GM12878 (cell line): Measurements from ENCODE around the gene EYA2.

Experiments used
- BACH1 ChIP-seq: fragments of 450-650 bp; IDR thresholded peaks from 2 replicates; pipeline ENCODE4 v1.6.1; 2017; ENCODE audit warnings: mild to moderate bottlenecking, borderline replicate concordance
- CTCF ChIP-seq, 3 experiments: IDR thresholded peaks in 2 of 3; conservative IDR thresholded peaks in 1 of 3; 2 replicates each; pipeline ENCODE4 v1.5.1; 2011; ENCODE audit warnings: low read depth in 3 of 3, low read length in 3 of 3, mild to moderate bottlenecking in 3 of 3, control low read depth in 2 of 3, moderate library complexity in 2 of 3, inconsistent platforms in 1 of 3, mixed read lengths in 1 of 3; ENCODE audit not compliant: control insufficient read depth in 2 of 3, insufficient read depth in 1 of 3; ENCODE audit errors: extremely low read depth in 1 of 3
- E2F4 ChIP-seq: IDR thresholded peaks from 2 replicates; pipeline ENCODE4 v1.6.1; 2012; ENCODE audit warnings: low read depth, low read length, improper control_type of control experiment
- EP300 ChIP-seq, 2 experiments: fragments of 150-350 bp in 1 of 2; IDR thresholded peaks; 2 replicates each; pipeline ENCODE4 v1.6.1; 2011 to 2012; ENCODE audit warnings: low read depth in 2 of 2, low read length in 2 of 2, borderline replicate concordance in 1 of 2, improper control_type of control experiment in 1 of 2, inconsistent platforms in 1 of 2; ENCODE audit not compliant: control insufficient read depth in 1 of 2
- EZH2 ChIP-seq: IDR thresholded peaks from 2 replicates; pipeline ENCODE4 v1.6.1; 2012; ENCODE audit warnings: low read depth, mild to moderate bottlenecking, control low read depth, inconsistent platforms, low read length, borderline replicate concordance; ENCODE audit not compliant: control insufficient read depth
- MAX ChIP-seq: IDR thresholded peaks from 2 replicates; pipeline ENCODE4 v1.6.1; 2012; ENCODE audit warnings: low read depth, low read length, improper control_type of control experiment
- NFIC ChIP-seq: IDR thresholded peaks from 2 replicates; pipeline ENCODE4 v1.6.1; 2012; ENCODE audit warnings: low read depth, mild to moderate bottlenecking, inconsistent platforms, low read length, moderate library complexity
- POLR2A ChIP-seq: IDR thresholded peaks from 2 replicates; pipeline ENCODE4 v1.6.1; 2011; ENCODE audit warnings: low read depth, mild to moderate bottlenecking, low read length
- POLR2AphosphoS5 ChIP-seq: IDR thresholded peaks from 2 replicates; pipeline ENCODE4 v1.6.1; 2011; ENCODE audit warnings: mild to moderate bottlenecking, low read length, inconsistent platforms
- RFX5 ChIP-seq: IDR thresholded peaks from 2 replicates; pipeline ENCODE4 v1.6.1; 2011; ENCODE audit warnings: low read depth, low read length, improper control_type of control experiment
- SKIL ChIP-seq: fragments of 450-650 bp; IDR thresholded peaks from 2 replicates; pipeline ENCODE4 v1.6.1; 2017; ENCODE audit warnings: mild to moderate bottlenecking, low read depth, inconsistent platforms; ENCODE audit not compliant: poor library complexity, severe bottlenecking
- SREBF1 ChIP-seq: IDR thresholded peaks from 2 replicates; pipeline ENCODE4 v1.6.1; 2012; ENCODE audit warnings: mild to moderate bottlenecking, low read length
- SUZ12 ChIP-seq: fragments of 200-600 bp; sonication (generic); IDR thresholded peaks from one replicate; pipeline ENCODE4 v1.6.1; 2018; ENCODE audit warnings: antibody characterized with exemption, mild to moderate bottlenecking; ENCODE audit not compliant: unreplicated experiment

GRCh38 chr20:47179267-47179666 is 284.6 kb downstream of the EYA2 start:
- no peak for TF ChIP-seq BACH1
- TF ChIP-seq POLR2A: no peak
- TF ChIP-seq EP300 (IDR thresholded peaks at IDR 0.05; ENCODE audit: borderline replicate concordance in 1 of 2, control insufficient read depth in 1 of 2, low read depth in 2 of 2, low read length in 2 of 2): no peak
- TF ChIP-seq CTCF (IDR thresholded peaks at IDR 0.05 in 2 of 3, conservative IDR thresholded peaks at IDR 0.05 in 1 of 3; ENCODE audit: control insufficient read depth in 2 of 3, extremely low read depth in 1 of 3, insufficient read depth in 1 of 3, low read depth in 3 of 3, low read length in 3 of 3): no peak
- no peak for TF ChIP-seq EZH2
- no peak for TF ChIP-seq POLR2AphosphoS5
- TF ChIP-seq SKIL: no peak
- no peak for TF ChIP-seq SUZ12
- no peak for TF ChIP-seq RFX5
- TF ChIP-seq NFIC: no peak
- no peak for TF ChIP-seq SREBF1
- TF ChIP-seq E2F4: no peak
- TF ChIP-seq MAX: no peak
